Measurements from ENCODE around the gene SDF4.
"Not testable (repeated sequence)": the region's sequence is repeated elsewhere in the genome, so short reads cannot be mapped to it uniquely, and the experiment has no call there.

Gene SDF4

DNA sequence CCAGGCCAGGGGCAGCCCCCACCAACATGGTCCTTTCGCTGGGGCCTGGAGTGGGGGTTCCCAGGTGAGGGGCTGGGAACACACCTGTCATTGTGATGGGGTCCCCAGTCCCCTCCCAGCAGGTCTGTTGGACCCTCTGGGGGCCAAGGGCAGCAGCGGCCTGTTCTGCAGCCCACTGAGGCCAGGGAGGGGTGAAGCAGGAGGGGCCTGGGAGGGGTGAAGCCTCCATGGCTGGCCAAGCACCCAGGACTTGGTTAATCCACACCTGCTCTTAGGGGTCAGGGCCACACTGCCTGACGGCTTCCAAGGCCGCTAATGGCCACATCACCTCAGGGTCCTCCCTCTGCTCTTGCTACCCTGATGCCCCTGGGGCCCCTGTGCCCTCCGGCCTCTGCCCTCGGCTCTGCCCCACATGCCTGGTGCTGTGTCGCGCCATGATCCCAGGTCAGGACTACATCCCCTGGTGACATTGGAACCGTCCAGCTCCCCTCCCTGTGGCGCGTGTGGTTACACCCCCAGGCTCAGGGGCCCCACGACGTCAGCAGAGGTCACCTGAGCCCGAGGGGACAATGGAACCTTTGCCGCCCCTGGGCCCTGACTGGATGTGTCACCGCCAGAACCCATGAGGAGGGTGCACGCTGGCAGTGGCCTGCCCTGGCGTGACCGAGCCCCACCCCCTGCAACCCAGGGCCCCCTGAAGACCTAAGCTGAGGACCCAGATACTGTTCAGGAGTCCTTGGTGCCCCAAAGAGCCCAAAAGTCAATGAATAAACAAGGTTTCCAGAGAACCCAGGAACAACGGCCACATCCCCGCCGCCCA, 32.5 kb downstream of the SDF4 start:
- DNase-seq (ENCODE audit: low read depth) = no peak

DNA sequence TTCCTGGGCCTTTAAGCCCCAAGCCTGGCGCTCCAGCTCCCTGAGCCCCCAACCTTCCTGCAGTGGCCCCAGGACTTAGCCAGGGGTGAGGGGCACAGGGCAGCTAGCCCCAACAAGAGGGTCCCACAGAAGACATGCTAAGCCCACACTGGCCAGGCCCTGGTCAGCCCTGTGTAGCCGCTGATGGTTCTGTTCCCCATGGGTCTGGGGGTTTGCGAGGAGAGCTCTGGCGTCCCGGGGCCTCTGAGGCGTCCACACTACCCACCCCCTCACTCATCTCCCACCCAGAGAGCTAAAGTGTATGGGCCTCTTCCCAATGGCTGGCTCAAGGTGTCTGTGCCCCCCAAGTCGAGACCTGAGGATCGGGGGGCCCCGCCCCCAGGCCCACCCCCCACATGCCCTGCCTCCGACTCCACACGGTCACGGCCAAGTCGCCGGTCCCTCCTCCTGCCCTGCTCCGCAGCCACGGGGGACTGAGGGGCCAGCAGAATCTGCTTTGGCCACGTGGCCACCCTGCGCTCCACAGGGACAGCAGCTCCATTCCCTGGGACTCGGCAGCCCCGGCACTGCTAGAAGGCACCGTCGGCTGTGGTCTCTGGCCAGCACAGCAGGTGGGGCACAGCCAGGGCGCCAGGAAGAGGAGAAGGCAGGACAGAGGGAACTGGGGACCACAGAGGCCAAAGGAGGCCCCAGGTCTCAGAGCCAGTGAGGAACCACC, 33.2 kb downstream of the SDF4 start:
- DNase-seq (ENCODE audit: low read depth) = no peak

GRCh38 chr1:1197551-1198422, 34.0 kb downstream of the SDF4 start:
- DNase-seq (ENCODE audit: low read depth) = no peak

DNA sequence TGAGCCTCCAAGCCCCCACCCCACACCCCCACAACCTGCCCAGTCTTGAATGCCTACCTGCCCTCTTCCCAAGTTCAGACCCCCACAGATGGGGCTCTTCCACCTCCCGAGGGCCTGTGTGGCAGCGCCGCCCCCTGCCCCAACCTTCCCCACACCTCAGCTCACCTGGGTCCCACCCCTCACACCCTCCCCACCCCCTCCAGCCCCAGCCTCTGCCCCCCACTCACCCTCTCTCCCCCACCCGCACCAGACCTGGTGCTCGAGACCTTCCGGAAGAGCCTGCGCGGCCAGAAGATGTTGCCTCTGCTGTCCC, 34.7 kb downstream of the SDF4 start:
- DNase-seq (ENCODE audit: low read depth) = no peak

GRCh38 chr1:1196431-1197187, 35.2 kb downstream of the SDF4 start:
- DNase-seq (ENCODE audit: low read depth) = no peak

DNA sequence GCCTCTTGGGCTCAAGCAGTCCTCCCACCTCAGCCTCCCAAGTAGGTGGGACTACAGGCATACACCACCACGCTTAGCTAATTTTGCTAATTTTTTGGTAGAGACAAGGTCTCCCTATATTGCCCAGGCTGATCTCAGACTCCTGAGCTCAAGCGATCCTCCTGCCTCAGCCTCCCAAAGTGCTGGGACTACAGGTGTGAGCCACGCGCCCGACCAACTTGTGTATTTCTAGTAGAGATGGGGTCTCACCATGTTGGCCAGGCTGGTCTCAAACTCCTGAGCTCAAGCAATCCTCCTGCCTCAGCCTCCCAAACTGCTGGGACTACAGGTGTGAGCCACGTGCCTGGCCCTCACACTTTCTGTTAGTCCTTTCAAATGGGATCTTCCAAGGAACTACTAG, 36.1 kb downstream of the SDF4 start:
- DNase-seq (ENCODE audit: low read depth) = not testable (repeated sequence)

GRCh38 chr1:1194723-1195122, 37.1 kb downstream of the SDF4 start:
- DNase-seq (ENCODE audit: low read depth) = no peak

DNA sequence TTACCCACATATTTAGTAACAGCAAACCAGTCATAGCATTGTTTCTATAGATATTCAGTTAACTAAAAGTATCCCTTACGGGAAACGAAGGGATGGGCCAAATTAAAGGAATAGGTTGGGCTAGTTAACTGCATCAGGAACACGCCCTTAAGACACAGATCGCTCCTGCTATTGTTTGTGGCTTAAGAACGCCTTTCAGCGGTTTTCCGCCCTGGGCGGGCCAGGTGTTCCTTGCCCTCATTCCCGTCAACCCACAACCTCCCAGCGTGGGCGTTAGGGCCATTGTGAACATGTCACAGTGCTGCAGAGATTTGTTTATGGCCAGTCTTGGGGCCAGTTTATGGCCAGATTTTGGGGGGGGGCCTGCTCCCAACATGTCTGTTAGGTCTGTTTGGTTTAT, 40.1 kb downstream of the SDF4 start:
- no peak for DNase-seq (ENCODE audit: low read depth)

- no peak for DNase-seq (ENCODE audit: low read depth)
Observed at GRCh38 chr1:1189111-1189510, 42.7 kb downstream of the SDF4 start.

- DNase-seq (ENCODE audit: low read depth) = no peak
Observed at GRCh38 chr1:1187938-1188337, 43.9 kb downstream of the SDF4 start.

- no peak for DNase-seq (ENCODE audit: low read depth)
Observed at GRCh38 chr1:1185101-1185765, 46.6 kb downstream of the SDF4 start.

- DNase-seq (ENCODE audit: low read depth) = no peak
Observed at GRCh38 chr1:1183833-1184775, 47.7 kb downstream of the SDF4 start.

DNA sequence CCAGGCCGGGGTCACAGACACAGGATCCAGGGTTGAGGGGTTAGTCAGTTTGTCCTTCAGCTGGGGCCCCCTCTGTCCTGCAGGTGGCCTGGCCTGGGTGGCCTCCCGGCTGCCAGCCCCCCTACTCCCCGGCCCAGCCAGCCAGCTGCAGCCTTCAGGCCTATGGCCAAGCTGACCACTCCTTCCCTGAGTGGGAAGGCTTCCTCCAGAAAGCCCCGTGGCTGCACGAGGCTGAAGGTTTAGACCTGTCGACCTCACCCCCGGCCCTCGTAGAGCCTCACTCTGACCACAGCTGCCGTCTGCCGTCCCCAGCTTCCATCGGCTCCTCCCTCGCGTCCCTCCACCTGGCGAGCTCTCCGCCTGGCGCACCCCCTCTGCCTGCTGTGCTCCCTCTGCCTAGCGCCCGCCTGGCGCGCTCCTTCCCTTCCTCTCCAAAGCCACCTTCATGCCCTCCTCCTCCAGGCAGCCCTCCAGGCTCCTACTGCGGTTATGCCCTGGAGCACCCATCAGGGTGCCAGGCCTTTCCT, 48.5 kb downstream of the SDF4 start:
- DNase-seq (ENCODE audit: low read depth) = no peak

DNA sequence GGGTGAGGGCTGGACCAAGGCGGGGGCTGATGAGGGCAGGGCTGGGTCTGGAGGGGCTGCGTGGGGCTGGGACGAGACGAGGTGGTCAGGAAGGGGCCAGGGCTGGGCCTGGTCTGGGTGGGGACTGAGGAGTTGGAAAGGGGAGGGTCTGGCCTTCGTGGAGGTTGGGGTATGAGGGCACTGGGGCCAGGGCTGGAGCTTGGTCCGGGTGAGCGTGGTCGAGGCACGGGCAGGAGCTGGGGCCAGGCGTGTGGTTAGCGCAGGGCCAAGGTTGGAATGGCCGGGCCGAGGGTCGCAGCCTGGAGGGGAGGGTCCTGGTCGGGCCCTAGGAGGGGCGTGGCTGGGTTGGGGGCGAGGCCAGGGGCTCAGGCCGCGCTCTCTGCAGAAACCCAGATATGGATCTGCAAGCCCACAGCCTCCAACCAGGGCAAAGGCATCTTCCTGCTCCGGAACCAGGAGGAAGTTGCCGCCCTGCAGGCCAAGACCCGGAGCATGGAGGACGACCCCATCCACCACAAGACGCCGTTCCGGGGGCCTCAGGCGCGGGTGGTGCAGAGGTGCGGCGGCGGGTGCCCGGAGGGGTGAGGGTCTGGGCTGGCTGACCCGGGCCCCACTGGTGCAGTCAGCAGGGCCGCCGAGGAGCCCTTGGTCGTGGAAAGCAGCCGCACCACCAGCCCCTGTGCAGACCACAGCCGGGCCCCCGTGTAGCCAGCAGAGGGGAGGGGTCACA, 49.1 kb downstream of the SDF4 start:
- DNase-seq (ENCODE audit: low read depth) = peak; percentile 97

- DNase-seq (ENCODE audit: low read depth) = no peak
Observed at GRCh38 chr1:1181938-1182410, 49.8 kb downstream of the SDF4 start.

DNA sequence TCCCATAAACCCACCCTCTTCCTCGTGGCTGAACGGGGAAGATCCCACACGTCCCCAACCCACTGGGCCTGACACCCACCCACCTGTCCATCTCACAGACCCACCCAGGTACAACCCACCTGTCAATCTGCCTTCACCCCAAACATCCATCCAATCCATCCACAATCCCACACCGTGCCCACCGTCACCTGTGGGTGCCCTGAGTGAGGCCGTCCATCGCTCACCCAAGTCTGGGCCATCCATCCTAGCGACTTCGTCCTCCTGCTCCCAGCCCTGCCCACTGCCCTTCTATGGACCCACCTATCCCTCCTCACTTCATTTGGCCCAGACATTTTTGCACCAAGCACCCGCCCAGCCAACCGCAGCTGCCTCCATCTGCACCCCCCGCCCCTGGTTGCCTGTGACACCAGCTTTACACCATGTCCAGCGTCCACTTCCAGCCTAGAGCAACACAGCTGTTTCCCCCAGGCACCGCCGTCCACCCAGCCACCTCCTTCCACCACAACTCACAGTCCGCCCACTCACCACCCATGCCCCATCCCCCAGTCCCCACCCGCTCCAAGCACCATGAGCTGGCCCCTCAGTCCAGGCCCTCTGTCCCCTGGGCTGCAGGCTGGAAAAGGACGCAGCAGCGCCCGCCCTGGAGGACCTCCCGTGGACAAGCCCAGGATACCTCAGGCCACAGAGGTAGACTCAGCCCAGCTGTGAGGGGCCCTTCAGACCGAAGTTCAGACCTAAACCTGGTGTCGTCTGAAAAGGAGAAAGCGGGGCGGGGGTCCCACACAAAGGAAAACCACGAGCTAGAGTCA, 50.5 kb downstream of the SDF4 start:
- no peak for DNase-seq (ENCODE audit: low read depth)

DNA sequence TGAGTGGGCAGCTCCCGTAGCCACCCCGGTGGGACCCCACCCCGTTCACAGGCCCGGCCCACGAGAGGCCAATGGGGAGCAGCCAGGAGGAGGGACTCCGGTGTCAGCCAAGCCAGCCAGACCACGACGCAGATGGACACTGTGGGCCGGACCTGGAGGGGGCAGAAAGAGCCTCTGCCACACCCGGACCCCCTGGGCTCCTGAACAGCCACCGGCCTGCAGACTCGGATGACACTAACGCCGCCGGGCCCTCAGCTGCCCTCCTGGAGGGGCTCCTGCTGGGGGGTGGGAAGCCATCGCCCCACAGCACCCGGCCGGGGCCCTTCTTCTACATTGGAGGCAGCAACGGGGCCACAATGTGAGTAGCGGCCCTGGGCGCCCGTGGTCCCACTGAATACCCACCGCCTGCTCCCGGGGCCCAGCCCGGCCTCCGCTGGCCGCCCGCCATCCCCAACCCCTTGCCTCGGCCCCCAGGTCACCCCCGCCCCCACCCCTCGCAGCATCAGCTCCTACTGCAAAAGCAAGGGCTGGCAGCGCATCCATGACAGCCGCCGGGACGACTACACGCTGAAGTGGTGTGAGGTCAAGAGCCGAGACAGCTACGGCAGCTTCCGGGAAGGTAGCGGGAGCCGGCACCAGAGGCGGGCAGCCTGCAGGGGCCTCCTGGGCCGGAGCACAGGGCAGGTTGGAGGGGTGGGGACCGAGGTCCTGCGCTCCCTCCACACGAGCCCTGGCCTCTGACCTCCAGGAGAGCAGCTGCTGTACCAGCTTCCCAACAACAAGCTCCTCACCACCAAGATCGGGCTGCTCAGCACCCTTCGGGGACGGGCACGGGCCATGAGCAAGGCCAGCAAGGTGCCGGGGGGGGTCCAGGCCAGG, 51.6 kb downstream of the SDF4 start:
- no peak for DNase-seq (ENCODE audit: low read depth)
